NCI-H2171 (cell line): Measurements from ENCODE around the gene BCOR.

Experiments
- DNase-seq: peaks from one replicate; lab custom pipeline; 2025; lab: John Stamatoyannopoulos, UW

BCOR gene

GRCh38 chrX:40097504-40098263, at the start of gene BCOR:
Gene BCOR, minus strand, starts transcription at chrX:40097958. Its CDS starts 20,029 bp downstream, at chrX:40077929.
- peak; percentile 56 for DNase-seq

- DNase-seq = no peak
Observed at GRCh38 chrX:40147126-40147952, 49.6 kb upstream of the BCOR start.

GRCh38 chrX:40146262-40147125, 48.7 kb upstream of the BCOR start:
- no peak for DNase-seq

- no peak for DNase-seq
Observed at GRCh38 chrX:40145923-40146261, 48.1 kb upstream of the BCOR start.

GRCh38 chrX:40145001-40145922, 47.5 kb upstream of the BCOR start:
- no peak for DNase-seq

GRCh38 chrX:40144576-40144975, 46.8 kb upstream of the BCOR start:
- no peak for DNase-seq

- DNase-seq = no peak
Observed at GRCh38 chrX:40143987-40144386, 46.2 kb upstream of the BCOR start.

- no peak for DNase-seq
Observed at GRCh38 chrX:40143001-40143400, 45.2 kb upstream of the BCOR start.

GRCh38 chrX:40142417-40142816, 44.7 kb upstream of the BCOR start:
- no peak for DNase-seq

GRCh38 chrX:40140706-40141499, 43.1 kb upstream of the BCOR start:
- DNase-seq = no peak

GRCh38 chrX:40132751-40133150, 35.0 kb upstream of the BCOR start:
- no peak for DNase-seq

GRCh38 chrX:40131654-40132337, 34.0 kb upstream of the BCOR start:
- no peak for DNase-seq

GRCh38 chrX:40130207-40130606, 32.4 kb upstream of the BCOR start:
- no peak for DNase-seq

- DNase-seq = no peak
Observed at GRCh38 chrX:40127052-40127451, 29.3 kb upstream of the BCOR start.

- no peak for DNase-seq
Observed at GRCh38 chrX:40122487-40122886, 24.7 kb upstream of the BCOR start.

- DNase-seq = no peak
Observed at GRCh38 chrX:40121618-40122017, 23.9 kb upstream of the BCOR start.

GRCh38 chrX:40120838-40121580, 23.3 kb upstream of the BCOR start:
- DNase-seq = no peak

GRCh38 chrX:40117715-40118285, 20.0 kb upstream of the BCOR start:
- DNase-seq = no peak

- no peak for DNase-seq
Observed at GRCh38 chrX:40116925-40117324, 19.2 kb upstream of the BCOR start.
